GM06990 (cell line): Measurements from ENCODE around the gene B3GNT5.

Experiments used
- DNase-seq: peaks from one replicate; pipeline ENCODE4 v3.0.0-alpha.2; 2011; ENCODE audit not compliant: insufficient read length; ENCODE audit errors: extremely low read depth
- H3K27me3 ChIP-seq: replicated peaks from 2 replicates; pipeline ENCODE4 v1.6.0; 2011; ENCODE audit warnings: low read length; ENCODE audit not compliant: control insufficient read depth, insufficient read depth
- H3K36me3 ChIP-seq: 2 replicates; pipeline ENCODE4 v1.5.1; 2011; ENCODE audit warnings: low read length; ENCODE audit not compliant: control insufficient read depth, insufficient read depth
- H3K4me3 ChIP-seq: replicated peaks from 2 replicates; pipeline ENCODE4 v1.5.1; 2011; ENCODE audit warnings: low read depth, mild to moderate bottlenecking, control low read depth, low read length
- CTCF ChIP-seq: IDR thresholded peaks from 2 replicates; pipeline ENCODE4 v1.5.1; 2011; ENCODE audit warnings: low read length, control low read depth, mild to moderate bottlenecking, inconsistent platforms; ENCODE audit not compliant: insufficient read depth, poor library complexity, severe bottlenecking

The B3GNT5 gene

GRCh38 chr3:183275418-183275817 is 22.4 kb downstream of the B3GNT5 start:
- H3K27me3 ChIP-seq = no peaks in the 10 kb centered on the region
- no peak overlapping the region for H3K4me3 ChIP-seq
- TF ChIP-seq CTCF = no peak
- DNase-seq = no peak
- H3K36me3 ChIP-seq = no peaks in the 10 kb centered on the region

- no peak for TF ChIP-seq CTCF
- H3K27me3 ChIP-seq = no peaks in the 10 kb centered on the region
- H3K36me3 ChIP-seq = no peaks in the 10 kb centered on the region
- no peak overlapping the region for H3K4me3 ChIP-seq
- no peak for DNase-seq
Observed at GRCh38 chr3:183275937-183276336, 22.9 kb downstream of the B3GNT5 start.

- DNase-seq = no peak
- Histone ChIP-seq H3K36me3 (no peaks in the 10 kb centered on the region), H3K4me3 (no peak overlapping the region), H3K27me3 (no peaks in the 10 kb centered on the region)
- no peak for TF ChIP-seq CTCF
Observed at GRCh38 chr3:183277260-183277659, 24.2 kb downstream of the B3GNT5 start.

- TF ChIP-seq CTCF = no peak
- no peak for DNase-seq
- H3K36me3 ChIP-seq = no peaks in the 10 kb centered on the region
- H3K4me3 ChIP-seq = no peak overlapping the region
- no peaks in the 10 kb centered on the region for H3K27me3 ChIP-seq
Observed at GRCh38 chr3:183278479-183279088, 25.5 kb downstream of the B3GNT5 start.

- Histone ChIP-seq H3K36me3 (no peaks in the 10 kb centered on the region), H3K27me3 (no peaks in the 10 kb centered on the region), H3K4me3 (no peak overlapping the region)
- TF ChIP-seq CTCF = no peak
- DNase-seq = no peak
Observed at GRCh38 chr3:183279371-183279770, 26.3 kb downstream of the B3GNT5 start.
